ENCODE measurements around the gene MGAT3.
"Not testable (repeated sequence)": the region's sequence is repeated elsewhere in the genome, so short reads cannot be mapped to it uniquely, and the experiment has no call there.

The MGAT3 gene

GRCh38 chr22:39494471-39495120, 37.8 kb downstream of the MGAT3 start:
- DNase-seq = no peak

- no peak for DNase-seq
Measured at GRCh38 chr22:39496131-39496838, 39.5 kb downstream of the MGAT3 start.

DNA sequence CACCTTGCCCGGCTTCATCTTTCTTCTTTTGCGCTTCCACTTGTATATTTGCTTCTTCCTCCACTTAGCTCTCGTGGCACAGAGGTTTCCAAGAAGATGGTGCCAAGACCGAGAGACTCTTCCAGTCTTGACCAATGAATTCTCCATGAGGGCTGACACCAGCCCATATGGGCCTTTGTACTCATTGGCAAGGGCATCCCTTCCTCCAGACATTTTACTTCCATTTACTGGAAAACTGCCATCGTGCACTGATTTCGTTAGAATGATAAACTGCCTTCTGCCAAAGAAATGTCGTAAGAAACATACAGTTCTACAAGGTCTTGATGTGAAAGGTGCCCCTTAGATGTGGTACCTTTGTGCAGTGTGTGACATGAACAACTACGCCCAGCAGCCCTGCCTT, 40.6 kb downstream of the MGAT3 start:
- no peak for DNase-seq

DNA sequence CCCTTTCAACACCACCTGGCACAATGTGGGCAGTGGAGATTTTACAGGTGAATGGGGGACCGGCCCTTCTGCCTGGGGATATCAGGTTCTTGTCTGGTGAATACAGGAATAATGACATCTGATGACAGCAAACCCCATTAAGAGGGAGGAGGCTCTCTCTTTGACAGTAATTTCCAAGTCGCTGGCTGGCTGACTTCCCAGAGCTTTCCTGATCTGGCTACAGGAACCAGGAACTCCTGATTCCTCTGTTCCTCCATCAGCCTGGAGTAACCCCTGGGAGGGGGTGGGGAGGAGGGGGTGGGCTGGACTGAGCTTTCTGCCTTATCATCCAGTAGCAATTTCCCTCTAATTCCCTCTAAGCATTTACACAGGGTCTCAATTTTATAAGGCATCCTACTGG, 41.6 kb downstream of the MGAT3 start:
- DNase-seq = no peak

DNA sequence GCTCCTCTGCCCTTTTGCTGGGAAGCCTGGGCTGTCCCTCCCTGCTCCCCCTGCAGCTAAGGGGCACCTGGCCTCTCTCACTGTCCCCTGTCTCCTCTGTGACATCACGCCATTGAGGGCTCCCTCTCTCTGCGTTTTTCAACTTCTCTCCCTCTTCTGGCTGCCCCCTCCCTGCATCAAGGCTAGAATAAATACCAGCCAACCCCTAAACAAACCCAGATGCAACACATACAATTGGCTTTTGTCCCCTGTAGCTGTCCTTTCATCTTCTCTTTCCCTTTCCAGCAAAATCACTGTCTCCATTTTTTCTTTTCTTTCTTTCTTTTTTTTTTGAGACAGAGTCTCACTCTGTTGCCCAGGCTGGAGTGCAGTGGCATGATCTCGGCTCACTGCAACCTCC, 42.0 kb downstream of the MGAT3 start:
- no peak for DNase-seq

DNA sequence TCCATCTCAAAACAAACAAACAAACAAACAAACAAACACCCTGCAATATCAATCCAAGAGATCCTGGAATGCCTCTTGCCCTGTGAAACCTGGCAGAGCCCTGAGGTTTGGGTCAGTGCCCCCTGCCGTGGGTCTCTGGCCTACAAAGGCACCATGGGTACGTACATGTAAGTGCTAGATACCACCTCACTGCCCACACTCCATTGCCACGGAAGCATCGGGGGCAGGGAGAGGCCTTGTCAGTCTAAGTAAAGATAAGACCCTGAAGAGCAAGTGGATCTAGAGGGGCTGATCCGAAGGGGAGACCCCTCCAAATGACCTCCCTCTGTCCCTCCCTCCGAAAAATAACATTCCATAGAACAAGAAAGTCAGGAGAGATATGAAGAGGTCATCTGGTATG, 43.3 kb downstream of the MGAT3 start:
- DNase-seq = no peak

DNA sequence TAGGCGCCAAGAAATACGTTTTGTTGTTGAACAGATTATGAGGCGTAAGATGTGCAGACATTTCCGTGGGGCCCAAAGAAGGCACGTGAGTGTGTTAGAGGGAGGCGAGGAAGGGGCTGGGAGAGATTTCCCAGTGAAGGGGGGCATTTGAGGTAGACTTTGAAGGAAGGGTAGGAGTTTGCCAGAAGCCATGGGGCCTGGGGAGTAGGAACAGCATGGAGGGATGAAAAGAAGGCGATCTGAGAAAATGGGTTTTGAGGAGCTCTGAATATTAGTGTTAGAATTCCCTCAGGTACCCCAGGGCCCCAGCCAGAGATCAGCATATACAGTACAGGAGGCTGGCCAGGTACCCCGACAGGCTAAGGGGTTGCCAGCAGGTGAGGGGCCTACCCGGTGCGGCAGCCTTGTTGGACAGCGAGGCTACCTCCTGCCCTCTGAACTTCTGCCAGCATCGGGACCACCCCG, 44.9 kb downstream of the MGAT3 start:
- no peak for DNase-seq

DNA sequence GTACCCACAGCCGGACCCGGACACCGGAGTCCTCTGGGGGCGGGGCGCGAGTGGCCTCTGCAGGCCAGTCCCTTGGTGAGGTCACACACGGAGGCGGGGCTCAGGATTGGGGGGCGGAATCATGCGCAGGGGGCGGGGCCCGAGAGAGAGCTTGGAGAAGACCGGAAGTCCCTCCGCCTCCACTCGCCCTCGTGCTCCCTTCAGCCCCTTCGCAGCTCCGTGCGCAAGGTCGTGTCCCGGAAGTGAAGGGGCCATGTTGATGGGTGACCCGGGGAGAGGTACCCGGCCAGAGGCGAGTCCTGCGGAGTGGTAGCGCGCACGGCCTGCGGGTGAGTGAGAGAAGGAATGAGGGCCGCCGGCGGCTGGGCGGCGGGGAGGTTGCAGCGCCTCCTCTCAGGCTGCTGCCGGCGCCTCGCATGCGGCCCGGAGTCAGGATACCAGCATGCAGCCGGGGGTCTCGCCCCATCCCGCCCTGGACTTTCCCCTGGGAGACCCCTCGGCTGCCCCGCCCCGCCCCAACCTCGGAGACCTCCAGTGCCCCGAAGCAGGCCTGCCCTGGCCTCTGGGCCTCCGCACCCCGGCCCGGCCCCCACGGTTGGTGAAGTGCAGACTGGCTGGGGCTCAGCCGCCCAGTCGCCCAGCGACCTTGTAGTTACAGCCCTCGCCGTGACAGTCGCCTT, 45.4 kb downstream of the MGAT3 start, which contains the start of gene MIEF1:
MIEF1 (plus strand) TSS at position 182 of the 680 bp plus-strand sequence. CDS start 9,005 bp downstream, outside the sequence.
- DNase-seq = peak; percentile 76

DNA sequence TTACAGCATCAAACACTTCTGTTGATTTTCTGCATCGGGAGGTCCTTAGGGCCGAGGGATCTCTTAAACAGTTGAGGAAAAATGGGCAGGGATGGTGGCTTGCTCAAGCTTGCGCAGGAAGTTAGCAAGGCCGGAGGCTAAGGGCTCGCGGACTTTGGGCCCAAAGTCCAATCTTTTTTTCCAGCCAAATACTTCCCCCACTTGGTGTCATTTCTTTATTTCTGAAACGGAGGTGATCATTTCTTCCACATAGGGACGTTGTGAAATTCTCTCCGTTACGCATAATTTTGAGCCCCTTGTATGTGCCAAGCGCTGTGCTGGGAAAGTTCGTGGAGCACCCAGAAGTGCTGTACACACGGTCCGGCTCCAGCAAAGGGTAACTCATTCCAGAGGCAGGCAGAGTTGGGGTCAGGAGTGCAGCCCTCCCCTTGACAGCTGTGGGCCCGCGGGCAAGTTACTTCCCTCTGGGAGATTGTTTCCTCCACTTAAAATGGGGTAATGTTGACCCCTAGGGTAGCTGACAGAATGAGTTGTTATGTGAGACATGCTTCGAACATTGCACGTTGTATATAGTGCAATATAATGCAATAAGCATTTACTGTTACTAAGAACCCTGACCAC, 46.1 kb downstream of the MGAT3 start:
- no peak for DNase-seq

DNA sequence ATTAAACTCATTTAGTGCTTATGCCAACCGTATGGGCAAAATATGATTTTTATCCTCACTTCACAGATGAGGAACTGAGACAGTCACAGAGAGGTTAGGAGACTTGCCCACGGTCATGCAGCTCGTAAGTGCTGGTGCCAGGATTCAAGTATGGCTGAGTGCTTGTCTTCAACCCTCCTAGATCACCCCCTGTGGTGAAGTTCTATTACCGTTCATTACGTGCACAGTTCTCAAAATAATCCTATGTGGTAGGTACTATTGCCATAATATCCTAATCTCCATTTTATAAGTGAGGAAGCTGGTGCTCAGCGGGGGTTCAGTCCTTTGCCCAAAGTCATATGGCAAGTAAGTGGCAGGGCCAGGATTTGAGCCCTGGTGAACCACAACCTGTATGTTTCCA, 46.8 kb downstream of the MGAT3 start:
- no peak for DNase-seq

DNA sequence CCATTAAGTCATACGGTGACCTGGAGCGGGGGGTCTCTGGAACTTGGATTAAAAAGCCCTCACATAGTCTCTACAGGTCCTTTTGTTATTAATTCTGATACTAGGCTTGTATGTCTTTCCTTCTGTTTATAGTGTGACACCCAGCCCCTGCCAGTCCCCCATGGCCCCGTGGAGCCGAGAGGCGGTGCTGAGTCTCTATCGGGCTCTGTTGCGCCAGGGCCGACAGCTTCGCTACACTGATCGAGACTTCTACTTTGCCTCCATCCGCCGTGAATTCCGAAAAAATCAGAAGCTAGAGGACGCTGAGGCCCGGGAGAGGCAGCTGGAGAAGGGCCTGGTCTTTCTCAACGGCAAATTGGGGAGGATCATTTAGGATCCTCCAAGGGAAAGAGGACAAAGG, 47.3 kb downstream of the MGAT3 start:
- no peak for DNase-seq

- not testable (repeated sequence) for DNase-seq
Measured at GRCh38 chr22:39507021-39507420, 50.2 kb downstream of the MGAT3 start.

GRCh38 chr22:39508393-39508792, 51.6 kb downstream of the MGAT3 start:
- DNase-seq = no peak

DNA sequence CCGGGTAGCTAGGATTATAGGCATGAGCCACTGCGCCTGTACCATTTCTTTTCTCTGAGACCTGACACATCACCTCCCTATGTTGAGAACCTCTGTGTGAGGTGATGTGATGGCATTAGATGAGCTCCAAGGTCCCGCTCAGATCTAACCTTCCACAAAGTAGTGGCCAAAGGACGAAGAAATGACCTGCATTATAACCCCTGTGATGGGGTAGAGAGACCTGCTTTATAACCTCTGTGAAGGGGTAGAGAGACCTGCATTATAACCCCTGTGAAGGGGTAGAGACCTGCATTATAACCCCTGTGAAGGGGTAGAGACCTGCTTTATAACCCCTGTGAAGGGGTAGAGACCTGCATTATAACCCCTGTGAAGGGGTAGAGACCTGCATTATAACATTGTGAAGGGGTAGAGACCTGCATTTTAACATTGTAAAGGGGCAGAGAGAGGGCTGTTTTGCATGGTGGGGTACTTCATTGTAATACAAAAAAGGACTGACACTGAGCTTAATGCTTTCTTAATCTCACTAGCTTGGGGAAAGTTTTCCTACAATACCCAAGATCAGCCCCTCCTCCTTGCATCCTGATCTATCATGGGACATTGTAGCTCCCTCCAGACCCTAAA, 53.8 kb downstream of the MGAT3 start:
- no peak for DNase-seq

DNA sequence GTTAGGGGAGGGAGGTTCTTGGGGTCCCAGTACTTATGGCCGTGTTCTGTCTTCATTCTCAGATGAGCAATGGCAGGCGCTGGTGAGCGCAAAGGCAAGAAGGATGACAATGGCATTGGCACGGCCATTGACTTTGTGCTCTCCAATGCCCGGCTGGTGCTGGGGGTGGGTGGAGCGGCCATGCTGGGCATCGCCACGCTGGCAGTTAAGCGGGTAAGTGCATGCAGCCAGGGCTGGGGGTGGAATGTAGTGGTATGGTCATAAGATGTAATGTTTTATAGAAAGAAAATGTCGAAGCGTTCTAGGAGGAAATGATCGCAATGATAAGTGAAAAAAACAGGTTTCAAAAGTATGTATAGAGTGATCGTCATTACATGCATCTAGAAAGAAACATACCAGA, 54.4 kb downstream of the MGAT3 start:
- DNase-seq = no peak

DNA sequence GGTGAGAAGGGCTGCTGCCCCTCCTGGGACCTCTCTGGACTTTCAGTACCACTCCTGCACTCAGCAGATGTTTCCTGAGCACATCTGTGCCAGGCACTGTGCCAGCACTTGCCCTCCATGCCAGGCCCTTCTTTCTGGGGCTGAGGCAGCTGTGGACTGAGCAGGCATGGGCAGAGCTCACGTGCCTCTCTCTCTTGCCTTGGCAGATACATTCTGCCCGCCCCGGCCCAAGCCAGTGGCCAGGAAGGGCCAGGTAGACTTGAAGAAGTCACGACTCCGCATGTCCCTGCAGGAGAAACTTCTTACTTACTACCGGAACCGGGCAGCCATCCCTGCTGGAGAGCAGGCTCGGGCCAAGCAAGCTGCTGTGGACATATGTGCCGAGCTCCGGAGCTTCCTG, 55.2 kb downstream of the MGAT3 start:
- DNase-seq = no peak

DNA sequence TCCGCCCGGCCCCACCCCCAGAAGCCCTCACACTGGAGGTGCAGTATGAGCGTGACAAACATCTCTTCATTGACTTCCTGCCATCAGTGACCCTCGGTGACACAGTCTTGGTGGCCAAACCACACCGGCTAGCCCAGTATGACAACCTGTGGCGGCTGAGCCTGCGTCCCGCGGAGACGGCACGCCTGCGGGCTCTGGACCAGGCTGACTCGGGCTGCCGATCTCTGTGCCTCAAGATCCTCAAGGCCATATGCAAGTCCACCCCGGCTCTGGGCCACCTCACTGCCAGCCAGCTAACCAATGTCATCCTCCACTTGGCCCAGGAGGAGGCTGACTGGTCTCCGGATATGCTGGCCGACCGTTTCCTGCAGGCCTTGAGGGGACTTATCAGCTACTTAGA, 57.0 kb downstream of the MGAT3 start:
- DNase-seq = no peak

- DNase-seq = no peak
Measured at GRCh38 chr22:39514373-39514973, 57.7 kb downstream of the MGAT3 start.

DNA sequence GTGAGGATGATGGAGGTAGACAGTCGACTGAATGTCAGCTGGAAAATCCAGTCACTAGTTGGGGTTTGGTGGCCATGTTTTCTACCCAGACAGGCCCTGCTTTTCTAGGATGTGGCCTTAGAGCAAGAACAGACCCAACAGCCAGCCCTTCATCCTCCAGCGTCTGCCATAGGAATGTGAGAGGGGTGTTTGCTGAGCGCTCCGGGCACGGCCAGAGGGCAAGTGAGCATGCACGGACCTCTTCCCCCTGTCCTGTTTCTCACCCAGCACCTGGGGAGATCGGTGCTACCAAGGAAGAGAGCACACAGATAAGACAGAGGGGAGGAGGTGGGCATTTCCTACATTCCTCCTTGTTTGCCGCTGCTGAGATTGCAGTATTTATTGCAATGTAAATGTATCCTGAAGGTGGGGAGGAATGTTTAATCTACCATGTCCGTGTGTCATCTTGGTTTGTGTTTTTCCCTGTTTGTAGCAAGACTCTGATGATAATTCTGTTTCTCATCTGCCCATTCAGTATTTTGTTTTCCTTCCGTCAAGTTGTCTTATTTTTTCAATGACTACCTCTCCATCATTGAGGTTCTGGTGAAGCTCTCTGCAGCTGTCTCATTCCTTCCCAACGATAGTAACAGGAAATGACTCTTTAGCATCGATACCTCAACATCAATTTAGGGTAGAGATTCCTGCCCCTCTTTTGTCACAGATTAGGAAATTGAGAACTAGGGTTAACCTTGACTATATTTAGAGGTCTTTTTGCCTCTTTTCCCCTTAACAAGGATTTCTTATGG, 58.6 kb downstream of the MGAT3 start:
- DNase-seq = no peak

DNA sequence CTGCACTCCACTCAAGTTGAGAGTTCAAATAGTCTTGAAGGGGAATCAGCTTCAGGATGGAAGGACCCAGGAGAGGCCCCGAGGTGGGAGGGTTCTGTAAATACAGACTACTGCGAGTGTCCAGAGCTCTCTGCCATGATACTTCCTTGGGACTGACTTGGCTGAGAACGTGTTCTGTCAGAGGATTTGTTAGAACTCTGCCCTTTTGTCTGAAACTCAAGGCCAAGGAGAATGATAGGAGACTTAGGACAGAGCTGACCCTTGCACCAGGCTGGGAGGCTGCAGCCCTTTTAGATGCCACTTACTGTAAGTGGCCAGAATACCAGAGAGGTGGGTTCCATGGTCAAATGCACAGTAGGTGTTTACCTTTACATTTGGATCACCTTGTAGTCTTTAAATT, 60.7 kb downstream of the MGAT3 start:
- no peak for DNase-seq

DNA sequence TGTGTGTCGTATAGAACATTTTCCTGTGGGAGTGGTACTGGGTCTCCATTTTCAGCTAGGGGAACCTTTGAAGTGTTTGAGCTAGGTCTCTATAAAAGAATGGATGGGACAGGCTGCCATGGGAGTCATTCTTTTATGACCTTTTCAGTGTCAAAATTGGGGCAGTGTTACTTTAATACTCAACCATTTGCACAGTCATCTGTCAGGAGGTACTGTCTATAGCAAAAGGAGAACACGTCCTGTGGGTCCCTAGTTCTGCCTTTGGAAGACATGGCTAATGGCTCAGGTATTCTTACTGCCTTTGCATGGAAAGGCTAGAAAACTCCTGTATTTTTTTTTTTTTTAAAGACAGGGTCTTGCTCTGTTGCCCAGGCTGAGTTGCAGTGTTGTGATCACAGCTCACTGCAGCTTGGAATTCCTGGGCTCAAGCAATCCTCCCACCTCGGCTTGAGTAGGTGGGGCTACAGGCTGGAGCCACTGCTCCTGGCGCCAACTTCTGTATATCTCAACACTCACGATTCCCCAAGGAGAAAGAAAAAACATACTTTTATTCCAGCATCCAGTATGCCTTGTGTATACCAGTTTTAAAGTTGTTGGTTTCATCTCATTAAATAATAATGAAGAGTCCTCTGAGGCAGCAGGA, 61.5 kb downstream of the MGAT3 start:
- DNase-seq = no peak

Measured in activated gamma-delta T cell (primary cell).